GM12878 (cell line): ENCODE measurements around the gene RPGRIP1L.

Experiments
- BRCA1 ChIP-seq: IDR thresholded peaks from 2 replicates; pipeline ENCODE4 v1.6.1; 2011; ENCODE audit warnings: low read depth, low read length, improper control_type of control experiment
- CTCF ChIP-seq, 3 experiments: IDR thresholded peaks in 2 of 3; conservative IDR thresholded peaks in 1 of 3; 2 replicates each; pipeline ENCODE4 v1.5.1; 2011; ENCODE audit warnings: low read depth in 3 of 3, low read length in 3 of 3, mild to moderate bottlenecking in 3 of 3, control low read depth in 2 of 3, moderate library complexity in 2 of 3, inconsistent platforms in 1 of 3, mixed read lengths in 1 of 3; ENCODE audit not compliant: control insufficient read depth in 2 of 3, insufficient read depth in 1 of 3; ENCODE audit errors: extremely low read depth in 1 of 3
- SIN3A ChIP-seq: IDR thresholded peaks from 2 replicates; pipeline ENCODE4 v1.6.1; 2012; ENCODE audit warnings: low read depth, low read length, improper control_type of control experiment

- no peak for TF ChIP-seq SIN3A
- no peak for TF ChIP-seq CTCF (IDR thresholded peaks at IDR 0.05 in 2 of 3, conservative IDR thresholded peaks at IDR 0.05 in 1 of 3; ENCODE audit: control insufficient read depth in 2 of 3, extremely low read depth in 1 of 3, insufficient read depth in 1 of 3, low read depth in 3 of 3, low read length in 3 of 3)
- TF ChIP-seq BRCA1: no peak
Observed at GRCh38 chr16:53693320-53693719, 10.3 kb downstream of the RPGRIP1L start.
